ENCODE results near the gene GGA1.

DNA sequence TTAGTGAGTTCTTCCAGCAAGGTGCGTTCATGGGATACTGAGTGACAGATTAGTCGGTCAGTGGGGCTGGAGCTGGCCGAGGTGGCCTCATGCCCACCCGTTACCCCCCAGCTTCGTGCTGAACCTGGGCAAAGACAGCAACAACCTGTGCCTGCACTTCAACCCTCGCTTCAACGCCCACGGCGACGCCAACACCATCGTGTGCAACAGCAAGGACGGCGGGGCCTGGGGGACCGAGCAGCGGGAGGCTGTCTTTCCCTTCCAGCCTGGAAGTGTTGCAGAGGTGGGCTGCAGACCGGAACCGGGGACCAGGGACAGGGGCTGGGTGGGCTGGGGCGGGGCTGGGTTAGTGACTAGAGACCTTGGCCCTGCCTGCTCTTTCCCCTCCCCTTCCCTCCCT lies 69.7 kb downstream of the GGA1 start:
- TF ChIP-seq POLR2A (IDR thresholded peaks at IDR 0.05; ENCODE audit: low read depth, low read length) (no peak), TAF1 (IDR thresholded peaks at IDR 0.05; ENCODE audit: borderline replicate concordance, low read depth, low read length) (no peak), POLR2AphosphoS5 (IDR thresholded peaks at IDR 0.05; ENCODE audit: low read depth, low read length) (no peak)
